Cardiac muscle cell (in vitro differentiated cells and primary cell): ENCODE results near the gene GRAMD4. TPM values are rescaled to one million over a fixed set of nuclear protein-coding genes. Genes with fewer than 3 reads are reported as not detected.

Experiments used
- DNase-seq, 2 donors: peaks; one replicate each; pipeline versions ENCODE4 v3.0.0 to v3.0.0-alpha.2; 2010 to 2017; ENCODE audit warnings: low read depth in 1 of 2, low spot score in 1 of 2
- H3K27ac ChIP-seq: fragments of 200-600 bp; sonication (generic); 2 replicates; pipeline ENCODE4 v1.5.1; 2016
- H3K27me3 ChIP-seq: fragments of 200-600 bp; sonication (generic); 2 replicates; pipeline ENCODE4 v1.6.0; 2016; ENCODE audit warnings: control low read depth
- H3K36me3 ChIP-seq: fragments of 200-600 bp; sonication (generic); 2 replicates; pipeline ENCODE4 v1.5.1; 2016; ENCODE audit warnings: control low read depth
- H3K4me1 ChIP-seq: fragments of 200-600 bp; sonication (generic); 2 replicates; pipeline ENCODE4 v1.8.1; 2017; ENCODE audit warnings: low read depth, mild to moderate bottlenecking, mixed run types
- H3K4me3 ChIP-seq: fragments of 200-600 bp; sonication (generic); 2 replicates; pipeline ENCODE4 v1.5.1; 2016; ENCODE audit warnings: mild to moderate bottlenecking
- H3K9me3 ChIP-seq: fragments of 200-600 bp; sonication (generic); 2 replicates; pipeline ENCODE4 v1.5.1; 2017; ENCODE audit warnings: low read depth, mild to moderate bottlenecking, control low read depth
- CTCF ChIP-seq: IDR thresholded peaks from 2 replicates; pipeline ENCODE4 v1.5.1; 2012; ENCODE audit warnings: low read depth, mild to moderate bottlenecking, low read length
- polyA plus RNA-seq: library from polyadenylated mRNA; unstranded; fragments of >200 nt; fragmentation: Nextera tagmentation; extraction: Ambion mirVana; gene quantifications from 2 replicates; pipeline ENCODE4 v1.2.1, GENCODE V29; 2016
- total RNA-seq: library from RNA; depleted of rRNA; stranded (reverse); fragments of >200 nt; gene quantifications from 2 replicates; pipeline ENCODE4 v1.2.3, GENCODE V29; 2016

Gene GRAMD4
- total and polyA plus RNA-seq, 2 experiments from 2014 or later, result 49.3 to 51.8 TPM

- no peaks in the 10 kb centered on the region for H3K36me3 ChIP-seq
Observed at GRCh38 chr22:46574438-46574992, 45.7 kb upstream of the GRAMD4 start.

GRCh38 chr22:46574993-46575910 lies 44.9 kb upstream of the GRAMD4 start:
- Histone ChIP-seq H3K4me1 (peaks cover 37% of the 10 kb centered on the region), H3K36me3 (no peaks in the 10 kb centered on the region), H3K9me3 (no peaks in the 10 kb centered on the region), H3K27me3 (no peaks in the 10 kb centered on the region), H3K27ac (peak overlapping the region; percentile 37), H3K4me3 (no peak overlapping the region)
- TF ChIP-seq CTCF, result no peak
- peak; percentile 36 to 43 for DNase-seq

More at GRCh38 chr22:46574438-46574992, 45.7 kb upstream of the GRAMD4 start:
- no peak for DNase-seq
- peaks cover 30% of the 10 kb centered on the region for H3K4me1 ChIP-seq
- no peak overlapping the region for H3K27ac ChIP-seq
- no peak for TF ChIP-seq CTCF
- no peak overlapping the region for H3K4me3 ChIP-seq
- no peaks in the 10 kb centered on the region for H3K9me3 ChIP-seq
- H3K27me3 ChIP-seq, result no peaks in the 10 kb centered on the region

GRCh38 chr22:46575911-46576555 lies 44.2 kb upstream of the GRAMD4 start:
- H3K27me3 ChIP-seq, result no peaks in the 10 kb centered on the region

GRCh38 chr22:46576556-46577367 lies 43.4 kb upstream of the GRAMD4 start:
- TF ChIP-seq CTCF, result no peak
- peak; percentile 69 to 82 for DNase-seq
- peak overlapping the region; percentile 77 for H3K4me3 ChIP-seq
- peaks cover 39% of the 10 kb centered on the region for H3K4me1 ChIP-seq
- no peaks in the 10 kb centered on the region for H3K9me3 ChIP-seq
- H3K36me3 ChIP-seq, result no peaks in the 10 kb centered on the region
- peak overlapping the region; percentile 10 for H3K27ac ChIP-seq
- no peaks in the 10 kb centered on the region for H3K27me3 ChIP-seq

More at GRCh38 chr22:46575911-46576555, 44.2 kb upstream of the GRAMD4 start:
- DNase-seq, result peak in 1 of 2 donors; percentile 38
- Histone ChIP-seq H3K27ac (peak overlapping the region; percentile 37), H3K4me1 (peaks cover 39% of the 10 kb centered on the region), H3K36me3 (no peaks in the 10 kb centered on the region), H3K4me3 (peak overlapping the region; percentile 28), H3K9me3 (no peaks in the 10 kb centered on the region)
- TF ChIP-seq CTCF, result no peak
